Neural cell (in vitro differentiated cells): ENCODE data around the gene LMO3.

Experiments used
- POLR2AphosphoS5 ChIP-seq: IDR thresholded peaks from 2 replicates; pipeline ENCODE4 v1.6.1; 2012
- RAD21 ChIP-seq: fragments of 450-650 bp; conservative IDR thresholded peaks from 2 replicates; pipeline ENCODE4 v1.6.1; 2014; ENCODE audit warnings: antibody characterized with exemption, mild to moderate bottlenecking, moderate library complexity
- TAF1 ChIP-seq: IDR thresholded peaks from 2 replicates; pipeline ENCODE4 v1.6.1; 2012; ENCODE audit warnings: low read depth
- TF ChIP-seq, protein P1 (sequence below): fragments of 450-650 bp; IDR thresholded peaks from 2 replicates; pipeline ENCODE4 v1.5.1; 2014; ENCODE audit warnings: antibody characterized with exemption, mild to moderate bottlenecking, moderate library complexity; ENCODE audit not compliant: poor library complexity, severe bottlenecking
- TF ChIP-seq, protein P2 (sequence below): IDR thresholded peaks from 2 replicates; pipeline ENCODE4 v1.6.1; 2012; ENCODE audit warnings: borderline replicate concordance

DNA sequence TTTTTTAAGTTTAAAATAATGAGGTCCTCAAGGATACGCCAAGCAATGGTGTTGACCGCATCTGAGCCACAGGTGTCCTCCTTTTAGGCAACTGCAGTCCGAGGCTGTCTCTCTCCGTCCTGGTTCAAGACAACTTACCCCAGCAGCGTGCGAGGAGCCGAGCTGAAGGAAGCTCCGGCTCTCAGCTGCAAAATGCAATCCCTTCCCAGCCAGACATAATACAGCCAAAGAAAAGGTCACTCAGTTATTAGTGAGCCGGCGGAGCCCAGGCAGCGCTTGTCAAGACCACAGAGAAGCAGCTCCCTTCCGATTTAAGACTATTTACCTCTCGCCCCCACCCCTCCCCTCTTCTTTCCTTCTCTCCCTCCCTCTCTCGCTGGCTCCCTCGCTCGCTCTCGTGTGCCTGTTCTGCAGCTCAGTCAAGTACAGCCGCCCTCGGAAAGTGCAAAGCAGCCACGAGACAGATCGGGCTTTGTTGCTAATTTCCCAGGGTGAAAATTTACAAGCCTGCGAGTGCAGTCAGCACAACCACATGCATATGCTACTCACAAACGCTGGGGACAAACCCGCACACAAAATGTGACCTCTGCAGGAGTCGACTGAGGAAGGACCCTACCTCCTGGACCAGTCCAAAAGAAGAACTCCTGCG, 363 bp upstream of the LMO3 start:
- TF ChIP-seq, protein P1, sequence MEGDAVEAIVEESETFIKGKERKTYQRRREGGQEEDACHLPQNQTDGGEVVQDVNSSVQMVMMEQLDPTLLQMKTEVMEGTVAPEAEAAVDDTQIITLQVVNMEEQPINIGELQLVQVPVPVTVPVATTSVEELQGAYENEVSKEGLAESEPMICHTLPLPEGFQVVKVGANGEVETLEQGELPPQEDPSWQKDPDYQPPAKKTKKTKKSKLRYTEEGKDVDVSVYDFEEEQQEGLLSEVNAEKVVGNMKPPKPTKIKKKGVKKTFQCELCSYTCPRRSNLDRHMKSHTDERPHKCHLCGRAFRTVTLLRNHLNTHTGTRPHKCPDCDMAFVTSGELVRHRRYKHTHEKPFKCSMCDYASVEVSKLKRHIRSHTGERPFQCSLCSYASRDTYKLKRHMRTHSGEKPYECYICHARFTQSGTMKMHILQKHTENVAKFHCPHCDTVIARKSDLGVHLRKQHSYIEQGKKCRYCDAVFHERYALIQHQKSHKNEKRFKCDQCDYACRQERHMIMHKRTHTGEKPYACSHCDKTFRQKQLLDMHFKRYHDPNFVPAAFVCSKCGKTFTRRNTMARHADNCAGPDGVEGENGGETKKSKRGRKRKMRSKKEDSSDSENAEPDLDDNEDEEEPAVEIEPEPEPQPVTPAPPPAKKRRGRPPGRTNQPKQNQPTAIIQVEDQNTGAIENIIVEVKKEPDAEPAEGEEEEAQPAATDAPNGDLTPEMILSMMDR: no peak
- TF ChIP-seq, protein P2, sequence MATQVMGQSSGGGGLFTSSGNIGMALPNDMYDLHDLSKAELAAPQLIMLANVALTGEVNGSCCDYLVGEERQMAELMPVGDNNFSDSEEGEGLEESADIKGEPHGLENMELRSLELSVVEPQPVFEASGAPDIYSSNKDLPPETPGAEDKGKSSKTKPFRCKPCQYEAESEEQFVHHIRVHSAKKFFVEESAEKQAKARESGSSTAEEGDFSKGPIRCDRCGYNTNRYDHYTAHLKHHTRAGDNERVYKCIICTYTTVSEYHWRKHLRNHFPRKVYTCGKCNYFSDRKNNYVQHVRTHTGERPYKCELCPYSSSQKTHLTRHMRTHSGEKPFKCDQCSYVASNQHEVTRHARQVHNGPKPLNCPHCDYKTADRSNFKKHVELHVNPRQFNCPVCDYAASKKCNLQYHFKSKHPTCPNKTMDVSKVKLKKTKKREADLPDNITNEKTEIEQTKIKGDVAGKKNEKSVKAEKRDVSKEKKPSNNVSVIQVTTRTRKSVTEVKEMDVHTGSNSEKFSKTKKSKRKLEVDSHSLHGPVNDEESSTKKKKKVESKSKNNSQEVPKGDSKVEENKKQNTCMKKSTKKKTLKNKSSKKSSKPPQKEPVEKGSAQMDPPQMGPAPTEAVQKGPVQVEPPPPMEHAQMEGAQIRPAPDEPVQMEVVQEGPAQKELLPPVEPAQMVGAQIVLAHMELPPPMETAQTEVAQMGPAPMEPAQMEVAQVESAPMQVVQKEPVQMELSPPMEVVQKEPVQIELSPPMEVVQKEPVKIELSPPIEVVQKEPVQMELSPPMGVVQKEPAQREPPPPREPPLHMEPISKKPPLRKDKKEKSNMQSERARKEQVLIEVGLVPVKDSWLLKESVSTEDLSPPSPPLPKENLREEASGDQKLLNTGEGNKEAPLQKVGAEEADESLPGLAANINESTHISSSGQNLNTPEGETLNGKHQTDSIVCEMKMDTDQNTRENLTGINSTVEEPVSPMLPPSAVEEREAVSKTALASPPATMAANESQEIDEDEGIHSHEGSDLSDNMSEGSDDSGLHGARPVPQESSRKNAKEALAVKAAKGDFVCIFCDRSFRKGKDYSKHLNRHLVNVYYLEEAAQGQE: no peak
- TF ChIP-seq RAD21 (peak; percentile 44), TAF1 (no peak), POLR2AphosphoS5 (peak; percentile 31)
